ENCODE results near the gene ZNF385C. TPM values are rescaled to one million over a fixed set of nuclear protein-coding genes. Genes with fewer than 3 reads are reported as not detected.

ZNF385C gene
- total and polyA plus RNA-seq, 4 donors, result 0.03 to 0.19 (median 0.06) TPM; not detected in 1

GRCh38 chr17:42081516-42082129 is 16.6 kb downstream of the ZNF385C start:
- no peaks in the 10 kb centered on the region for H3K36me3 ChIP-seq (ENCODE audit: control insufficient read depth in 4 of 4, insufficient read depth in 3 of 4, low read depth in 1 of 4, low read length in 3 of 4)
- no peak for DNase-seq (ENCODE audit: low spot score)
- no peak for TF ChIP-seq MAX (IDR thresholded peaks at IDR 0.05)
- no peak for TF ChIP-seq HNF4A (conservative IDR thresholded peaks at IDR 0.05)
- no peak for TF ChIP-seq RXRA (IDR thresholded peaks at IDR 0.05)
- TF ChIP-seq GABPA (IDR thresholded peaks at IDR 0.05 in 1 of 2, conservative IDR thresholded peaks at IDR 0.05 in 1 of 2), result no peak
- TF ChIP-seq ATF3 (IDR thresholded peaks at IDR 0.05), result no peak
- no peak for TF ChIP-seq CTCF (IDR thresholded peaks at IDR 0.05; ENCODE audit: low read depth, low read length, missing input control)
- no peak for TF ChIP-seq SP1 (IDR thresholded peaks at IDR 0.05)
- TF ChIP-seq JUND (IDR thresholded peaks at IDR 0.05), result no peak
- H3K4me3 ChIP-seq (ENCODE audit: low read depth in 1 of 3, low read length in 3 of 3), result no peak overlapping the region
- no peaks in the 10 kb centered on the region for H3K27me3 ChIP-seq (ENCODE audit: control insufficient read depth in 4 of 4, insufficient read depth in 4 of 4, low read length in 3 of 4)
- H3K27ac ChIP-seq (ENCODE audit: low read depth in 1 of 2, low read length in 2 of 2), result no peak overlapping the region
- H3K4me1 ChIP-seq (ENCODE audit: control insufficient read depth in 4 of 4, insufficient read depth in 4 of 4, low read length in 3 of 4), result no peaks in the 10 kb centered on the region
- WGBS, result 88% methylated on average over 9 of the region's 9 CpGs
- no peaks in the 10 kb centered on the region for H3K9me3 ChIP-seq (ENCODE audit: control insufficient read depth in 4 of 4, low read length in 3 of 4)
- no peak overlapping the region for H3K9ac ChIP-seq (ENCODE audit: low read depth in 1 of 2, low read length in 2 of 2)

GRCh38 chr17:42079541-42079940 is 18.7 kb downstream of the ZNF385C start:
- H3K27ac ChIP-seq (ENCODE audit: low read depth in 1 of 2, low read length in 2 of 2), result no peak overlapping the region
- DNase-seq (ENCODE audit: low spot score), result no peak
- 86% methylated on average over 2 of the region's 2 CpGs for WGBS

More at GRCh38 chr17:42079541-42079940, 18.7 kb downstream of the ZNF385C start:
- Histone ChIP-seq H3K27me3 (ENCODE audit: control insufficient read depth in 4 of 4, insufficient read depth in 4 of 4, low read length in 3 of 4) (no peaks in the 10 kb centered on the region), H3K36me3 (ENCODE audit: control insufficient read depth in 4 of 4, insufficient read depth in 3 of 4, low read depth in 1 of 4, low read length in 3 of 4) (no peaks in the 10 kb centered on the region), H3K9me3 (ENCODE audit: control insufficient read depth in 4 of 4, low read length in 3 of 4) (no peaks in the 10 kb centered on the region), H3K9ac (ENCODE audit: low read depth in 1 of 2, low read length in 2 of 2) (no peak overlapping the region), H3K4me3 (ENCODE audit: low read depth in 1 of 3, low read length in 3 of 3) (no peak overlapping the region), H3K4me1 (ENCODE audit: control insufficient read depth in 4 of 4, insufficient read depth in 4 of 4, low read length in 3 of 4) (no peaks in the 10 kb centered on the region)
- TF ChIP-seq ZBTB33 (IDR thresholded peaks at IDR 0.05) (no peak), TAF1 (conservative IDR thresholded peaks at IDR 0.05) (no peak), CTCF (IDR thresholded peaks at IDR 0.05; ENCODE audit: low read depth, low read length, missing input control) (no peak), JUND (IDR thresholded peaks at IDR 0.05) (no peak), RAD21 (IDR thresholded peaks at IDR 0.05) (no peak), GABPA (IDR thresholded peaks at IDR 0.05 in 1 of 2, conservative IDR thresholded peaks at IDR 0.05 in 1 of 2) (no peak), MAX (IDR thresholded peaks at IDR 0.05) (no peak), REST (IDR thresholded peaks at IDR 0.05) (no peak), HNF4G (IDR thresholded peaks at IDR 0.05) (no peak), ATF3 (IDR thresholded peaks at IDR 0.05) (no peak), RXRA (IDR thresholded peaks at IDR 0.05) (no peak), HNF4A (conservative IDR thresholded peaks at IDR 0.05) (no peak), YY1 (IDR thresholded peaks at IDR 0.05) (no peak), FOXA1 (IDR thresholded peaks at IDR 0.05) (no peak)
